Stimulated activated CD4-positive, alpha-beta T cell treated with anti-CD3 and anti-CD28 coated beads, TNF-alpha, amount 100 ng/mL, for 48 hours (primary cell): ENCODE measurements around the gene HMOX1.
"Not testable (repeated sequence)": the region's sequence is repeated elsewhere in the genome, so short reads cannot be mapped to it uniquely, and the experiment has no call there.

Source experiments
- DNase-seq, 3 donors: peaks; one replicate each; pipeline ENCODE4 v3.0.0-alpha.2; 2020; ENCODE audit warnings: low read depth in 3 of 3

The HMOX1 gene

DNA sequence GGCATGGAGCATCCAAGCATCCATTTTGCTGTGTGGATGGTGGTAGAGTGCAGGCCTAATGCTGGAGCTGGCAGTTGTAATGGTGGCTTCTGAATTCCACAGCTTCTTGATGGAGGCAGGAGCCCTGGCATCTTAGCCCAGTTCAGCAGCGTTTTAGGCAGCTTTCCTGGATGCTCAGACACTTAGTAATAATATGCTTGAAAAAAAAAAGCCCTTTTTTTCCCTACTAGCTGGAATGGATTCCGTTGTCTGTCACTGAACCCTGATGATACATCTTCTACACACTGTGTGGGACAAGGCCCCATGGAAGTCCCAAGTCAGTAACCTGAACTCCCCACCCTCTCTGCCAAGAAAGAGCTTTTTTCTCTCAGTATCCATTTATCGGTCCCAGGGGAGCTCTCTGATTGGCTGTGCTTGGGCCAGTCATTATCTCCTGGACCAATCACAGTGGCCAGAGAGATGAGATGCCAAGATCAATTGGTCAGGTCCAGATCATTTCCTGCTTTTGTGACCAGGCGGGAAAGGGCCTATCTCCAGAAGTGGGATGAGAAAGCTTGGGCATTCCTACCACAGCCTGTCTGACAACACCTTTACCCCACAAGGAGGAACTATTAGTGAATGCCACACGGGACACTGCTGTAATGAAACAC is 53.3 kb downstream of the HMOX1 start:
- DNase-seq = no peak

GRCh38 chr22:35435201-35435740 is 54.4 kb downstream of the HMOX1 start:
- no peak for DNase-seq

GRCh38 chr22:35436421-35436820 is 55.5 kb downstream of the HMOX1 start:
- DNase-seq = no peak

- DNase-seq = peak in 1 of 3 donors; percentile 5
Observed at GRCh38 chr22:35437049-35437448, 56.2 kb downstream of the HMOX1 start.

GRCh38 chr22:35438673-35439364 is 57.9 kb downstream of the HMOX1 start:
- not testable (repeated sequence) for DNase-seq

DNA sequence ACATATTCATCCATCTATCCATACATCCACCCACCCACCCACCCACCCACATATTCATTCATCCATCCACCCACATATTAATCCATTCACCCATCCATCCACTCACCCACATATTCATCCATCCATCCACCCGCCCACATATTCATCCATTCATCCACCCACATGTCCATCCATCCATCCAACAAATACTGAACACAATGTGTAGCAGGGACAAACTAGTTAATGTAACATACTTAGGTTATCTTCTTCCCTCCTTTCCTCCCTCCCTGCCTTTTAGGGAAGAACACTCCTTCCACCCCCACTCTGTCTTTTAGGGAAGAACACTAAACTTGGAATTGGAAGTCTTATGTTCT is 58.4 kb downstream of the HMOX1 start:
- DNase-seq = no peak

- DNase-seq = no peak
Observed at GRCh38 chr22:35440129-35440528, 59.2 kb downstream of the HMOX1 start.

DNA sequence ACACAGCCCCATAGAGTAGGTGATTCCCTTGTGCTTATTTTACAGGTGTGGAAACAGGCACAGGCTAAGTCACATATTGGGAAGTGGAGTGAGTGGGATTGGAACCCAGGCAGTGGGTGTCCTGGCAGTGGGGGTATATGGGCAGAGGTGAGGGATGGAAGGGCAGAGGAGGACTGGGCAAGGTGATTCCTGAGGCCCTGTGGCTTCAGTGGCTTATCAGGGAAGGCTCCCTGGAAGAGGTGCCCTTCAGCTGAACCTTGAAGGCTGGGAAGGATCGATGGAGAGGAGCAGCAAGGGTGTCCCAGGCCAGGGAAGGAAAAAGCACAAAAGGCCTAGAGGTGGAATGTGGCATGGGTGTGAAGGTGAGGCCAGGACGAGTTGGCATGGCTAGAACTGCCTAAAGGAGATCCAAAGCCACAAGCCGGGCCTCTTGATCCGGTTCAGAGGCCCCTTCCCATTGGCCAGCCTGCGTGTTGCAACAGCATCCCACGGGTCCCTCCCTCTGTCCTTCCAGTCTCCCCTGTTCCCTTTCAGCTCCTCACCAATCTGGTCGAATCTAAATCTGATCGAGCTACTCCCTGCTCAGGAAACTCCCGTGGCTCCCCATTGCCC is 60.7 kb downstream of the HMOX1 start:
- DNase-seq = no peak

DNA sequence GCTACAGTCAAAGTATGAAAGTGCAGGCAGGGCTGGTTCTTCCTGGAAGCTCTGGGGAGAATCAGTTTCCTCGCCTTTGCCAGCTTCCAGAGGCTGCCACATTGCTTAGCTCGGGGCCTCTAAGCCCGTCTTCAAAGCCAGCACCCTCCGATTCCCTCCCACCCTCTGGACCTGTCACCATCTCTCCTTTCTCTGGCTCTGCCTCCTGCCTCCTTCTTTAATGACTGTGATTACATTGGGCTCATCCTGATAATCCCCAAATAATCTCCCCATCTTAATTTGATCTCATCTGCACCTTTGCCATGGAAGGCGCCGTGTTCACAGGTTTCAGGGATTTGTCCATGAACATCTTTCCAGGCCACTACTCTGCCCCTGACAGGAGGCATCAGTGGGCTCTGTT is 61.6 kb downstream of the HMOX1 start:
- no peak for DNase-seq

GRCh38 chr22:35443338-35443737 is 62.4 kb downstream of the HMOX1 start:
- no peak for DNase-seq
